H9 (cell line): ENCODE results near the gene LARP1. TPM values are rescaled to one million over a fixed set of nuclear protein-coding genes. Genes with fewer than 3 reads are reported as not detected.
A peak's percentile ranks its signal among the peaks of the same experiment; 100 is the strongest.

Experiments
- DNase-seq: peaks from one replicate; pipeline ENCODE4 v3.0.0-alpha.2; 2017
- H2AFZ ChIP-seq: one replicate; pipeline ENCODE4 v1.6.1; 2013; ENCODE audit warnings: mild to moderate bottlenecking, low read length, control low read depth, moderate library complexity
- H2AK5ac ChIP-seq: 2 replicates; pipeline ENCODE4 v1.6.1; 2013; ENCODE audit warnings: low read length, control low read depth, mixed read lengths; ENCODE audit not compliant: insufficient read length
- H2BK120ac ChIP-seq: one replicate; pipeline ENCODE4 v1.6.1; 2013; ENCODE audit warnings: low read depth, mild to moderate bottlenecking, low read length, control low read depth, inconsistent platforms; ENCODE audit not compliant: poor library complexity, severe bottlenecking
- H2BK12ac ChIP-seq: 2 replicates; pipeline ENCODE4 v1.6.1; 2013; ENCODE audit warnings: low read length, control low read depth, mixed read lengths, low read depth; ENCODE audit not compliant: insufficient read length
- H2BK15ac ChIP-seq: 2 replicates; pipeline ENCODE4 v1.6.1; 2013; ENCODE audit warnings: low read depth, low read length, control low read depth
- H2BK20ac ChIP-seq: one replicate; pipeline ENCODE4 v1.6.1; 2013; ENCODE audit warnings: low read depth, mild to moderate bottlenecking, low read length, control low read depth, inconsistent platforms; ENCODE audit not compliant: poor library complexity, severe bottlenecking
- H2BK5ac ChIP-seq: 2 replicates; pipeline ENCODE4 v1.6.1; 2013; ENCODE audit warnings: low read length, control low read depth, mixed read lengths; ENCODE audit not compliant: insufficient read length
- H3K14ac ChIP-seq: 2 replicates; pipeline ENCODE4 v1.6.1; 2013; ENCODE audit warnings: low read length, control low read depth; ENCODE audit not compliant: insufficient read depth
- H3K18ac ChIP-seq: 2 replicates; pipeline ENCODE4 v1.6.1; 2013; ENCODE audit warnings: low read depth, mild to moderate bottlenecking, mixed read lengths, low read length, control low read depth; ENCODE audit not compliant: insufficient read length
- H3K23ac ChIP-seq: 2 replicates; pipeline ENCODE4 v1.6.1; 2013; ENCODE audit warnings: low read length, control low read depth, mixed read lengths, low read depth; ENCODE audit not compliant: insufficient read length
- H3K23me2 ChIP-seq: 2 replicates; pipeline ENCODE4 v1.6.1; 2013; ENCODE audit warnings: low read depth, mild to moderate bottlenecking, mixed read lengths, low read length, control low read depth; ENCODE audit not compliant: insufficient read length, poor library complexity, severe bottlenecking
- H3K27ac ChIP-seq: 2 replicates; pipeline ENCODE4 v1.5.1; 2013; ENCODE audit warnings: low read length, control low read depth, mixed read lengths, low read depth; ENCODE audit not compliant: insufficient read length
- H3K27me3 ChIP-seq: 2 replicates; pipeline ENCODE4 v1.6.1; 2013; ENCODE audit warnings: low read length, control low read depth, inconsistent platforms; ENCODE audit not compliant: insufficient read depth
- H3K4ac ChIP-seq: 2 replicates; pipeline ENCODE4 v1.6.1; 2013; ENCODE audit warnings: low read depth, mild to moderate bottlenecking, control low read depth, inconsistent platforms, low read length, moderate library complexity
- H3K4me1 ChIP-seq: 2 replicates; pipeline ENCODE4 v1.6.1; 2013; ENCODE audit warnings: low read length, control low read depth, inconsistent platforms; ENCODE audit not compliant: insufficient read depth
- H3K4me2 ChIP-seq: 2 replicates; pipeline ENCODE4 v1.6.1; 2013; ENCODE audit warnings: low read length, control low read depth, mixed read lengths; ENCODE audit not compliant: insufficient read length, insufficient read depth
- H3K56ac ChIP-seq: 2 replicates; pipeline ENCODE4 v1.6.1; 2013; ENCODE audit warnings: low read depth, mild to moderate bottlenecking, mixed read lengths, low read length, control low read depth; ENCODE audit not compliant: insufficient read length
- H3K79me1 ChIP-seq: 2 replicates; pipeline ENCODE4 v1.6.1; 2013; ENCODE audit warnings: low read depth, mild to moderate bottlenecking, moderate library complexity, low read length, control low read depth, inconsistent platforms; ENCODE audit not compliant: insufficient read depth, poor library complexity, severe bottlenecking
- H3K79me2 ChIP-seq: 2 replicates; pipeline ENCODE4 v1.6.1; 2013; ENCODE audit warnings: low read length, control low read depth, inconsistent platforms; ENCODE audit not compliant: insufficient read depth
- H3K9ac ChIP-seq: 2 replicates; pipeline ENCODE4 v1.6.1; 2013; ENCODE audit warnings: low read length, control low read depth, mixed read lengths; ENCODE audit not compliant: insufficient read length; ENCODE audit errors: extremely low read depth
- H3K9me3 ChIP-seq: one replicate; pipeline ENCODE4 v1.6.1; 2013; ENCODE audit warnings: low read depth, low read length, inconsistent platforms; ENCODE audit not compliant: control insufficient read depth
- H3T11ph ChIP-seq: one replicate; pipeline ENCODE4 v1.6.1; 2013; ENCODE audit warnings: mild to moderate bottlenecking, low read length, control low read depth, inconsistent platforms
- H4K20me1 ChIP-seq: one replicate; pipeline ENCODE4 v1.6.1; 2013; ENCODE audit not compliant: control insufficient read depth, insufficient read length, insufficient read depth
- H4K5ac ChIP-seq: 2 replicates; pipeline ENCODE4 v1.6.1; 2013; ENCODE audit warnings: low read depth, mild to moderate bottlenecking, mixed read lengths, low read length, control low read depth; ENCODE audit not compliant: insufficient read length
- H4K8ac ChIP-seq: replicated peaks from 2 replicates; pipeline ENCODE4 v1.6.1; 2013; ENCODE audit warnings: low read length, control low read depth, mixed read lengths, low read depth; ENCODE audit not compliant: insufficient read length
- H4K91ac ChIP-seq: 2 replicates; pipeline ENCODE4 v1.6.1; 2013; ENCODE audit warnings: low read depth, mild to moderate bottlenecking, moderate library complexity, mixed read lengths, low read length, control low read depth; ENCODE audit not compliant: insufficient read length
- H3K27ac Mint-ChIP-seq, 3 experiments: 2 replicates in 2 of 3; 3 replicates in 1 of 3; pipeline ENCODE4 v1.8.0; 2020 to 2021; ENCODE audit warnings: mixed read lengths in 3 of 3, mild to moderate bottlenecking in 1 of 3, moderate library complexity in 1 of 3
- H3K27me3 Mint-ChIP-seq: 2 replicates; pipeline ENCODE4 v1.8.0; 2021; ENCODE audit warnings: low read depth, mild to moderate bottlenecking, moderate library complexity, mixed read lengths
- H3K36me3 Mint-ChIP-seq, 3 experiments: 2 replicates in 2 of 3; 3 replicates in 1 of 3; pipeline ENCODE4 v1.8.0; 2020 to 2021; ENCODE audit warnings: low read depth in 3 of 3, mixed read lengths in 3 of 3; ENCODE audit not compliant: insufficient read depth in 1 of 3
- H3K4me1 Mint-ChIP-seq, 2 experiments: 2 replicates each; pipeline ENCODE4 v1.8.0; 2020; ENCODE audit warnings: mixed read lengths in 2 of 2
- H3K4me3 Mint-ChIP-seq, 2 experiments: 2 replicates in 1 of 2; 3 replicates in 1 of 2; pipeline ENCODE4 v1.8.0; 2020 to 2021; ENCODE audit warnings: mild to moderate bottlenecking in 2 of 2, mixed read lengths in 2 of 2, moderate library complexity in 1 of 2
- H3K9me3 Mint-ChIP-seq, 2 experiments: 2 replicates in 1 of 2; 3 replicates in 1 of 2; pipeline ENCODE4 v1.8.0; 2020; ENCODE audit warnings: mild to moderate bottlenecking in 2 of 2, mixed read lengths in 2 of 2, moderate library complexity in 1 of 2
- CTCF ChIP-seq: fragments of 200-600 bp; sonication (generic); conservative IDR thresholded peaks from 3 replicates; pipeline ENCODE4 v1.8.0; 2021; ENCODE audit warnings: antibody characterized with exemption, mild to moderate bottlenecking
- WGBS: extraction: QIAGEN DNeasy Blood & Tissue Kit; methylation state at CpG from one replicate; pipeline ENCODE4 v1.1.7; 2013; ENCODE audit warnings: missing lambda C conversion rate, low lambda C conversion rate, mixed read lengths; ENCODE audit not compliant: insufficient read length; ENCODE audit errors: extremely low coverage; 5-methylcytosine and 5-hydroxymethylcytosine counted together
- total RNA-seq: library from RNA; stranded (reverse); gene quantifications from 2 replicates; pipeline ENCODE4 v1.2.1, GENCODE V29; 2021

The LARP1 gene
- total RNA-seq, 1 experiment from 2014 or later = 405 TPM

DNA sequence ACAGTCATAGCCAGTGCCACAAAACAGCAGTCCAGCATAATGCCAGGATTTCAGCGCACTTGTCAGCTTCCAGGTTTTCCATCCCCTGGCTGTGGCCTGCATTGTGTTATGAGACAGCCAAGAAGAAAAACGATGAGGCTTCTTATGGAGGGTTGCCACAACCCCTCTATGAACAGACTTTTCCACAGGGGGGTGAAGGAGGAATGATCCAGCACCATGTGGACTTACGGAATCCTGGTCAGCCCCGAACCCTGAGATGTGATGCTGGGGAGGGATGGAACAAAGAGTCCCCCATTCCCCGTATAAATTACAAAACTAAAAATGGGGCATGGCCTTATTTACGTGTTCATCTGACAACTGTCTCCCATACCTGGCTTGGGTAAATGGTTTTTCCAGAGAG lies 62.6 kb downstream of the LARP1 start:
- no peak overlapping the region for H3K9ac ChIP-seq
- no peak overlapping the region for H4K91ac ChIP-seq
- H2AFZ ChIP-seq = no peak overlapping the region
- no peak overlapping the region for H3K18ac ChIP-seq
- no peak overlapping the region for H3K4ac ChIP-seq
- H3K56ac ChIP-seq = no peak overlapping the region
- peaks cover 6 to 28% of the 10 kb centered on the region in 2 experiments for H3K4me1 Mint-ChIP-seq
- DNase-seq = no peak
- no peak overlapping the region for H3K14ac ChIP-seq
- H4K5ac ChIP-seq = no peak overlapping the region
- H2BK12ac ChIP-seq = no peak overlapping the region
- no peak overlapping the region for H3T11ph ChIP-seq
- H3K9me3 Mint-ChIP-seq = no peaks in the 10 kb centered on the region; a peak in 1 of 5 replicates
- no peak overlapping the region for H3K23ac ChIP-seq
- H4K20me1 ChIP-seq = no peaks in the 10 kb centered on the region
- peaks cover 2% of the 10 kb centered on the region; the same call in 1 of the 2 replicates for H3K27me3 Mint-ChIP-seq
- H3K27ac Mint-ChIP-seq = peak overlapping the region in 2 of 3 experiments; percentile 37 to 67; a peak in 3 of 7 replicates
- H3K79me1 ChIP-seq = no peaks in the 10 kb centered on the region
- H3K79me2 ChIP-seq = no peaks in the 10 kb centered on the region
- H2BK5ac ChIP-seq = no peak overlapping the region
- WGBS = no CpG with 5 or more reads among the region's 6 CpGs
- H4K8ac ChIP-seq = no peak overlapping the region
- no peak overlapping the region for H2BK20ac ChIP-seq
- H3K36me3 Mint-ChIP-seq = peaks cover 45 to 82% (median 78%) of the 10 kb centered on the region in 3 experiments
- H2BK15ac ChIP-seq = no peak overlapping the region
- H3K23me2 ChIP-seq = no peaks in the 10 kb centered on the region
- TF ChIP-seq CTCF = no peak
- H2AK5ac ChIP-seq = no peak overlapping the region
- H3K4me1 ChIP-seq = no peaks in the 10 kb centered on the region
- H3K27me3 ChIP-seq = no peaks in the 10 kb centered on the region
- H3K9me3 ChIP-seq = no peaks in the 10 kb centered on the region
- H3K4me3 Mint-ChIP-seq = no peak overlapping the region
- H3K27ac ChIP-seq = no peak overlapping the region
- no peak overlapping the region for H2BK120ac ChIP-seq
- no peak overlapping the region for H3K4me2 ChIP-seq
